ENCODE data around the gene ELOVL4.

Gene ELOVL4

GRCh38 chr6:79928478-79928998, 18.8 kb downstream of the ELOVL4 start:
- H3K36me3 ChIP-seq (ENCODE audit: insufficient read depth, low read length): no peaks in the 10 kb centered on the region

GRCh38 chr6:79927758-79928157, 19.6 kb downstream of the ELOVL4 start:
- no peak for TF ChIP-seq EZH2 (IDR thresholded peaks at IDR 0.05)
- no peak for TF ChIP-seq FOXP2 (optimal IDR thresholded peaks at IDR 0.05; ENCODE audit: control extremely low read depth, extremely low read length, insufficient read depth)
- no peak for TF ChIP-seq POLR2AphosphoS5 (IDR thresholded peaks at IDR 0.05; ENCODE audit: borderline replicate concordance, low read depth, low read length)
- Histone ChIP-seq H3K9me3 (ENCODE audit: low read depth, low read length) (no peaks in the 10 kb centered on the region), H3K4me3 (peak overlapping the region; percentile 59), H3K27ac (peak overlapping the region; percentile 88; the same call in 1 of the 2 replicates), H3K36me3 (ENCODE audit: insufficient read depth, low read length) (no peaks in the 10 kb centered on the region), H3K9ac (ENCODE audit: insufficient read length) (peak overlapping the region; percentile 54)
- no peak for DNase-seq (ENCODE audit: low read depth, low spot score)

More at GRCh38 chr6:79928478-79928998, 18.8 kb downstream of the ELOVL4 start:
- no peak for TF ChIP-seq POLR2AphosphoS5 (IDR thresholded peaks at IDR 0.05; ENCODE audit: borderline replicate concordance, low read depth, low read length)
- TF ChIP-seq FOXP2 (optimal IDR thresholded peaks at IDR 0.05; ENCODE audit: control extremely low read depth, extremely low read length, insufficient read depth): no peak
- no peak for TF ChIP-seq EZH2 (IDR thresholded peaks at IDR 0.05)
- DNase-seq (ENCODE audit: low read depth, low spot score): no peak
- Histone ChIP-seq H3K9ac (ENCODE audit: insufficient read length) (peak overlapping the region; percentile 54), H3K9me3 (ENCODE audit: low read depth, low read length) (no peaks in the 10 kb centered on the region), H3K4me3 (peak overlapping the region; percentile 59), H3K27ac (peak overlapping the region; percentile 88)

- Histone ChIP-seq H3K4me3 (no peak overlapping the region), H3K9ac (ENCODE audit: insufficient read length) (no peak overlapping the region), H3K27ac (no peak overlapping the region), H3K9me3 (ENCODE audit: low read depth, low read length) (no peaks in the 10 kb centered on the region), H3K36me3 (ENCODE audit: insufficient read depth, low read length) (peaks cover 4% of the 10 kb centered on the region; the same call in 1 of the 2 replicates)
- TF ChIP-seq EZH2 (IDR thresholded peaks at IDR 0.05) (no peak), FOXP2 (optimal IDR thresholded peaks at IDR 0.05; ENCODE audit: control extremely low read depth, extremely low read length, insufficient read depth) (no peak), POLR2AphosphoS5 (IDR thresholded peaks at IDR 0.05; ENCODE audit: borderline replicate concordance, low read depth, low read length) (no peak)
- no peak for DNase-seq (ENCODE audit: low read depth, low spot score)
Observed at GRCh38 chr6:79923270-79923669, 24.1 kb downstream of the ELOVL4 start.

- DNase-seq (ENCODE audit: low read depth, low spot score): no peak
- Histone ChIP-seq H3K4me3 (no peak overlapping the region), H3K9ac (ENCODE audit: insufficient read length) (no peak overlapping the region), H3K9me3 (ENCODE audit: low read depth, low read length) (no peaks in the 10 kb centered on the region), H3K36me3 (ENCODE audit: insufficient read depth, low read length) (peaks cover 4% of the 10 kb centered on the region; the same call in 1 of the 2 replicates), H3K27ac (no peak overlapping the region)
- TF ChIP-seq POLR2AphosphoS5 (IDR thresholded peaks at IDR 0.05; ENCODE audit: borderline replicate concordance, low read depth, low read length) (no peak), FOXP2 (optimal IDR thresholded peaks at IDR 0.05; ENCODE audit: control extremely low read depth, extremely low read length, insufficient read depth) (no peak), EZH2 (IDR thresholded peaks at IDR 0.05) (no peak)
Observed at GRCh38 chr6:79922018-79922417, 25.3 kb downstream of the ELOVL4 start.

GRCh38 chr6:79913369-79913768, 34.0 kb downstream of the ELOVL4 start:
- no peak overlapping the region for H3K27ac ChIP-seq
- DNase-seq (ENCODE audit: low read depth, low spot score): no peak
- peaks cover 4% of the 10 kb centered on the region; the same call in 1 of the 2 replicates for H3K36me3 ChIP-seq (ENCODE audit: insufficient read depth, low read length)
- H3K9ac ChIP-seq (ENCODE audit: insufficient read length): no peak overlapping the region
- H3K9me3 ChIP-seq (ENCODE audit: low read depth, low read length): no peaks in the 10 kb centered on the region
- TF ChIP-seq EZH2 (IDR thresholded peaks at IDR 0.05) (no peak), POLR2AphosphoS5 (IDR thresholded peaks at IDR 0.05; ENCODE audit: borderline replicate concordance, low read depth, low read length) (no peak), FOXP2 (optimal IDR thresholded peaks at IDR 0.05; ENCODE audit: control extremely low read depth, extremely low read length, insufficient read depth) (no peak)
- H3K4me3 ChIP-seq: no peak overlapping the region

- H3K4me3 ChIP-seq: no peak overlapping the region
- H3K9ac ChIP-seq (ENCODE audit: insufficient read length): no peak overlapping the region
- H3K36me3 ChIP-seq (ENCODE audit: insufficient read depth, low read length): peaks cover 4% of the 10 kb centered on the region; the same call in 1 of the 2 replicates
- no peak for TF ChIP-seq EZH2 (IDR thresholded peaks at IDR 0.05)
- TF ChIP-seq FOXP2 (optimal IDR thresholded peaks at IDR 0.05; ENCODE audit: control extremely low read depth, extremely low read length, insufficient read depth): no peak
- no peak for TF ChIP-seq POLR2AphosphoS5 (IDR thresholded peaks at IDR 0.05; ENCODE audit: borderline replicate concordance, low read depth, low read length)
- no peaks in the 10 kb centered on the region for H3K9me3 ChIP-seq (ENCODE audit: low read depth, low read length)
- DNase-seq (ENCODE audit: low read depth, low spot score): no peak
- no peak overlapping the region for H3K27ac ChIP-seq
Observed at GRCh38 chr6:79911992-79912391, 35.4 kb downstream of the ELOVL4 start.

GRCh38 chr6:79909517-79909916, 37.8 kb downstream of the ELOVL4 start:
- Histone ChIP-seq H3K27ac (no peak overlapping the region), H3K4me3 (no peak overlapping the region), H3K36me3 (ENCODE audit: insufficient read depth, low read length) (no peaks in the 10 kb centered on the region), H3K9me3 (ENCODE audit: low read depth, low read length) (no peaks in the 10 kb centered on the region), H3K9ac (ENCODE audit: insufficient read length) (no peak overlapping the region)
- TF ChIP-seq POLR2AphosphoS5 (IDR thresholded peaks at IDR 0.05; ENCODE audit: borderline replicate concordance, low read depth, low read length): no peak
- no peak for TF ChIP-seq FOXP2 (optimal IDR thresholded peaks at IDR 0.05; ENCODE audit: control extremely low read depth, extremely low read length, insufficient read depth)
- no peak for TF ChIP-seq EZH2 (IDR thresholded peaks at IDR 0.05)
- no peak for DNase-seq (ENCODE audit: low read depth, low spot score)

- Histone ChIP-seq H3K27ac (no peak overlapping the region), H3K4me3 (no peak overlapping the region), H3K36me3 (ENCODE audit: insufficient read depth, low read length) (no peaks in the 10 kb centered on the region), H3K9me3 (ENCODE audit: low read depth, low read length) (no peaks in the 10 kb centered on the region), H3K9ac (ENCODE audit: insufficient read length) (no peak overlapping the region)
- TF ChIP-seq POLR2AphosphoS5 (IDR thresholded peaks at IDR 0.05; ENCODE audit: borderline replicate concordance, low read depth, low read length) (no peak), EZH2 (IDR thresholded peaks at IDR 0.05) (no peak), FOXP2 (optimal IDR thresholded peaks at IDR 0.05; ENCODE audit: control extremely low read depth, extremely low read length, insufficient read depth) (no peak)
- DNase-seq (ENCODE audit: low read depth, low spot score): no peak
Observed at GRCh38 chr6:79902046-79902445, 45.3 kb downstream of the ELOVL4 start.

- no peak overlapping the region for H3K4me3 ChIP-seq
- 0 out of 2 replicates have a peak, but pooled peaks cover 2% of the 10 kb centered on the region for H3K9me3 ChIP-seq (ENCODE audit: low read depth, low read length)
- H3K9ac ChIP-seq (ENCODE audit: insufficient read length): no peak overlapping the region
- TF ChIP-seq POLR2AphosphoS5 (IDR thresholded peaks at IDR 0.05; ENCODE audit: borderline replicate concordance, low read depth, low read length) (no peak), FOXP2 (optimal IDR thresholded peaks at IDR 0.05; ENCODE audit: control extremely low read depth, extremely low read length, insufficient read depth) (no peak), EZH2 (IDR thresholded peaks at IDR 0.05) (no peak)
- no peaks in the 10 kb centered on the region for H3K36me3 ChIP-seq (ENCODE audit: insufficient read depth, low read length)
- H3K27ac ChIP-seq: no peak overlapping the region
- no peak for DNase-seq (ENCODE audit: low read depth, low spot score)
Observed at GRCh38 chr6:79898076-79898475, 49.3 kb downstream of the ELOVL4 start.
